Activated CD4-positive, alpha-beta T cell treated with anti-CD3 and anti-CD28 coated beads for 4 hours (primary cell): ENCODE measurements around the gene TK2.

ENCODE experiments used
- DNase-seq, 2 donors: peaks; one replicate each; pipeline ENCODE4 v3.0.0-alpha.2; 2020

TK2 gene

DNA sequence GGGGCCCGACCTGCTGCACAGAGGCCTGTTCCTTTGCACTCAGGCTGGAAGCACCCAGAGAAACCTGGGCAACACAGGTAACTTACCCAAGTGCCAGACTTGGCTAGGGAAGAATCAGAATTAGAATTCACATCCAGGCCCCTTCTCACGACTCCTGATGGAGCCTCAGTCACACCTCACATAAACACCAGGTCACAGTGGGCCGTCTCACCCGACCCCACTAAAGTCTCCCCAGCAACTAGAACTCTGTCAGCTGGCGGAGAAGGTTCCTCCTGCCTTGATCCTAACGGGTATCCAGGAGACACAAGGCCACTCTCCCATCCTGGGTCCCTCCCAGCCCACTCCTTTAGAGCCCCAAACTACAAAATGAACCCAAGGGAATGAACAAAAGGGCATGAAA is 6.4 kb downstream of the TK2 start:
- DNase-seq, result no peak

DNA sequence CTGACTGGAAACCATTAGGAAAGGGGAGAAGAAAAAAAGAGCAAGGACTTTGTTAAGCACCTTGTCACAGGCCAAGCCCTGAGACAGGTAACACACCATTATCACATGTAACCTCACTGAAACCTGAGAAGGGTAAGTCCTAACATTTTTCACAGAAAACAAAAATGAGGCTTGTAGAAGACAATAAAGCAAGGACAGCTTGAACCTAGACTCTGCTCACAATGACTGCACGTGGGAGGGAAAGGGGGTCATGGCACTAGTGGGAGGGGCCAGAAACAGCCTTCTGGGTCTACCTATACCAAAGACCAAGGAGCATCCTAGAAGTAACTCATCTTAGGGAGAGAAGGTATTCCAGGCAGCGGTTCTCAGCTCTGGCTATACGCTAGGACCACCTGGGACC is 7.5 kb downstream of the TK2 start:
- no peak for DNase-seq

DNA sequence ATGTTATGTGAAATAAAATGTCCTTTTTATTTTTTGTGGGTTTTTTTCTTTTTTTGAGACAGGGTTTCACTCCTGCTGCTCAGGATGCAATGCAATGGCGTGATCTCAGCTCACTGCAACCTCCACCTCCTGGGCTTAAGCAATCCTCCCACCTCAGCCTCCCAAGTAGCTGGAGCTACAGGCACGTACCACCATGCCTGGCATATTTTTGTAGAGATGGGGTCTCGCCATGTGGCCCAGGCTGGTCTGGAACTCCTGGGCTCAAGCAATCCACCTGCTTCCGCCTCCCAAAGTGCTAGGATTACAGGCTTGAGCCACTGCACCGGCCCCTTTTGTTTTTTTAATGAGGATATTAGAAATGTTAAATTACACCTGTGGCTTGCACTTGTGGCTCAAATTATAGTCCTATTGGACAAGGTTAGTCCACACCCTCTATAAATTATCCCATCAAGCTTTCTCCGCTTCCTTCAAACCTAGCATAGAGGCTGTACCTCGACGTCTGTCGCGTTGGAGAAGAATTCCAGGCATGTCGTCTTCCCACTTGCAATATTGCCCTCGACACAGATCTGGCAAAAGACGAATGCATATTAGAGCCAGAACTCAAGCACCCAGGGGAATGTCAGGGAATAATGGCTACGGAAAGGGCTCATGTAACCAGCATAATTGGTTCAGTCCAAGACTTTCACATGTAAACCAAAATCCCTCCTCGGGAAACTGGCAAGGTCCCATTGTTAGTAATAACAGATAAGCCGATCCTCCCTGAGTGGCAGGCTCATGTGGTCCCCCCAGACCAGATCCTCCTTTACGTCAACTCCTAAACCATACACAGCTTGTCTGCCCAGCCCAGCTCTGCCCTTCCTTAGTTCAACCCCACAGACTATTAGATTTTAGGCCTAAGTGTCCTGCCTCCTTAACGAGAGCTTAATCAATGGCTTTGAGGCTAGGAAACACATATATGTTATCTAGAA is 8.2 kb downstream of the TK2 start:
- no peak for DNase-seq

DNA sequence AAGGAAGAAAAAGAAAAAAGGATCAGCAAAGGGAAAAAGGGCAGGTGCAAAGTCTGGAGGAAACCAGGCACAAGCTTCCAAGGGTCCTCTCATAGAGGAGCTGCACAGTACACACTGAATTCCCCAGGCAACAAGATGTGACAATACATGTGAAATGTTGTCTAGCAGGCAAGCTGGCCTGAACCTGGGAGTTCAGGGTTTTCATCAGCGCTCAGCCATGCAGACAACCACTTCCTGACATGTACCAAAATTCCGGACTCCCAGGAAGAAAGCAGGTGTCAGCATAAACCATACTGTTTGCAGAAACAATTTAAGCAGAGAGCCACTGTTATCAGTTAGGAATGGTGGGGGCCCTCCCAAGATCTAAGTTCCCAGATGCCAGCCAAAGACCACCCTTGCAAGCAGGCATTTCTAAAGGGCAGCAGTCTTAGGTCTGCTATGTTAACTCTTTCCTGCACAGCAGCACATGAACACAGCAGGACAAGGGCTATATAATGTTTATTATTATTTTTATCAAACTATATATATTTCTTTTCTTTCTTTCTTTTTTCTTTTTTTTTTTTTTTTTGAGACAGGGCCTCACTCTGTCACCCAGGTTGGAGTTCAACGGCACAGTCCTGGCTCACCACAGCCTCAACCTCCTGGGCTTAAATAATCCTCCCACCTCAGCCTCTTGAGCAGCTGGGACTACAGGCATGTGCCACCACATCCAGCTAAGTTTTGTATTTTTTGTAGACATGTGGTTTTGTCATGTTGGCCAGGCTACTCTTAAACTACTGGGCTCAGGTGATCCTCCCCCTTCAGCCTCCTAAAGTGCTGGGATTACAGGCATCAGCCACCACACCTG is 10.1 kb downstream of the TK2 start:
- no peak for DNase-seq

DNA sequence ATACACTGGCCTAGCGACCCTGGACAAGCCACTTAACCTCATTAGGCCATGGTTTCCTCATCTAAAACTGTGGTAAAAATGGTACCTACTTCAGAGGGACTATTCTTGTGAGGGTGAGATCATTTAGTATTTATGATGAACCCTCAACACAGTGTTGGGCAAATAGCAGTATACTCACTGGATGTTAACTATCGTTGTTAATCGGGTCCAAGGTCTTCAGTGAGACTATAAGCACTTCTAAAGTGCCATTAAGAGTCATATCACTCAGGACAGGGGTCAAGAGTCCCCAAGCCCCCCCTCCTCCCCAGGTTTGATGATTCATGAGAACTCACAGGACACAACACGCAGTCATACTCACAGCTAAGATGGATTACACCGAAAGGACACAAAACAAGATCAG is 11.0 kb downstream of the TK2 start:
- no peak for DNase-seq

DNA sequence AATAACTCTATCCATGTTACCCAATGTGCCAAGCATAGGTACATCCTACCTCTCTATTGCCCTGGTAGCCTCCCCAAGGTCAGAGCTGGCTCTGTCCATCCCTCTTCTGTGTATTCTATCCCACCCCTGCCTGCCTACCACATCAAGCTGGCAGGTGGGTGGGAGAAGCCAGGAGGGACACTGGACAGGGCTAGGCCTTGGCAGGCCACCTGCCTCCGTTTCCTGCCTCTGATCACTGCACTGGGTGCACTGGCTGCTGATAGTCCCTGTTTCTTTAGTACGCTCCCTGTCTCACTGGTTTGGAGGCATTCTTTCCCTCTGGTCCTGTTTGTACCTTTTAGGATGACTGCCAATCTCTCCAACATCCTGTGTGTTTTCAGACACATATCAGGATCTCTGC is 12.7 kb downstream of the TK2 start:
- no peak for DNase-seq

DNA sequence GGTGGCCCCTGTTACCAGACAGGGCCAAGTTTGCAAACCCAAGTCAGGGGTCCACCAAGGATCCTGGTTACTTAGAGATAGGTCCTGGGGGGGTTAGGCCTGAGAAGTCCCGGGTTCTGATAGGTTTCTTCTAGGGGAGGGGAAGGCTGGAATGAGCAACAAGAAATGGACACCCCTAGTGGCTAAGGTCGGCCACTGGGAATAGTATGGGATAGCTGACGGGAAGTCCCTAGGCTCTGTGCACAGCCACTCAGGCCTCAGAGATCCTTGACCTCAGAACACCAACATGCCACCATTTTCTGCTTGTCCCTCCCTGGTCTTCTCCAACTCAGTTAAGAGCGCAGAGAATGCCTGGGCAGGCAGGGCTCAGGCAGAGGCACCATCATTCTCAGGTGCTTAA is 13.4 kb downstream of the TK2 start:
- no peak for DNase-seq

DNA sequence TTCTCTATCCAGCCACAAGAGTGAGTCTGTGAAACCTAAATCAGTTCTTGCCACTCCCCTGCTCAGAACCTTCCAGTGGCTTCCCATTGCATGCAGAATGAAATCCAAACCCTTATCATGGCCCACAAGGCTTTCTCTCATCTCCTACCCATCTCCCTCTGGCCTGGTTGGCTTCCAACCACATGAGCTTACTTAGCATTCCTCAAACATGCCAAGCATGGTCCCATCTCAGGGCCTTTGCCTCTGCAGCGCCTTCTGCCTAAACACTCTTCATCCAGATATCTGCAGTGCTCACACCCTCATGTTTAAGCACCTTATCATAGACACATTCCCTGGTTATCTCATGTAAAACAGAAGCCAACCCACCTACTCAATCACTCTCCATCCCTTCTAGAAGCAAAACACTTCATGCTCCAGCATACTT is 15.5 kb downstream of the TK2 start:
- DNase-seq, result no peak

DNA sequence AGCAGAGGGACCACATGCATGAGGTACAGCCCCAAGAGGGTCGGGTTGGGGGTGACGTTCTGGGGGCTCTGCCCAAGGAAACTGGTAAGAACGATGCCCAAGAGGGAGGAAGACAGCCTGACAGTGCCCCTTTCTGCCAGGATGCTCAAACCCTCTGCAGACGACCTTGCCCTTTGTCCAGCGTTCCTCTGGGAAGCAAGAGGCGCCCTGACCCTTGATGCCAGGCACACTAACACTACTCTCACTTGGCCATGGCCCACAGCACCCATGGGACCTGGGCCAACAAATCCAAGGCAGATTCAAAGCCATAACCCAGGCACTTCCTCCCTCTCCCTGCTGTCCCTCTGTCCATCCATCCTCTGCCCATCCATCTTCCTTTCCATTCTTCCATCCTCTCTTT is 20.4 kb downstream of the TK2 start:
- no peak for DNase-seq

DNA sequence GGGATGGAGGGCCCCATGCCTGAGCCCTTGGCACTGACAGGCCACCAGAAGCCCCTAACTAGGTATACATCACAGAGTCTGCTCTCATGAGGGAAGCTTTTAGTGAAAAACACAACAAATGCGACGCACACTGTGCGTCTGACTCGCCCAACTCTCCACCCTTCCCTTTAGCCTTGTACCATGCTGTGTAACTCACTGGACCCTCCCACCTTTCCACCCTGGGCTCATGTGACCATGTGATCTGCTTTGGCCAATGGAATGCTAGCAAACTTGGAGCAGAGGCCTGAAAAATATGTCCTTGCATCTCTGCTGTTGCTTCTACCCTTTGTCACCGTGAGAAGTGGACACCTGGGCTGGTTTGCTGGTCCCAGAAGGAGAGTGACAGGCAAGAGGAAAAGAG is 21.6 kb downstream of the TK2 start:
- DNase-seq, result no peak

DNA sequence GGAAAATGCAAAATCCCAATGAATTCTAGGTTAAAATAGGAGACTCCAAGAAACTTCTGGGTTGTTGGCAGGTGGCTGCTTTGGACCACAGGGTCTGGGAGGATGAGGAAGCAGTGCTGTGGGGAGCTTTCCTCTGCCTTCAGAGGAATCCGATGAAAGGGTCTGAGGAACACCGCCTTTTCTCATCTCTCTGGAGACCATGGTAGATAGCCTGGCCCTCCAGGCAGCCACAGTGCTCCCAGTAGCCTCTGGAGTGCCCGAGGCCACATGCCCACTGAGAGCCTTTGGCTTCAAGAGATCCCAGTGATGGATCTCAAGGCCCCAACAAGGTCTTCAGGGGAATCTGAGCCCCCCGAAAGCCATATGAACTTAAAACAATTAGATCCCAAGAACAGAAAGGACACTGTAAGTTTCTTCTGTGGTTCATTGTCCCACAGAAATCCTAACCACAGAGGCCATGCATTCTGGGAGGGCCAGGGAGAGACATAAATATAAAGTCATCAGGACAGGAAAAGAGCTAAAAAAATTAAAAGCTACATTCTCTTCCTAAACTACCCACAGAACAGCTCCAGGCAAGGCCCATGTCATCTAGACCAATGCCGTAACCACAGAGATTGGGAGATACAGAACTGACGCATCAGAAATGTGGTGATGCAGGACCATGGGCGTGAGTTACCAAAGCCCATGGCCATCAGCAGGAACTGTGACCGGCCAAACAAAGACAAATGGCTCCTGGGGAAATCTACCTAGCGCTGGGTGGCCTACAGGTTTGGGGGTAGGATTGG is 24.3 kb downstream of the TK2 start:
- no peak for DNase-seq

DNA sequence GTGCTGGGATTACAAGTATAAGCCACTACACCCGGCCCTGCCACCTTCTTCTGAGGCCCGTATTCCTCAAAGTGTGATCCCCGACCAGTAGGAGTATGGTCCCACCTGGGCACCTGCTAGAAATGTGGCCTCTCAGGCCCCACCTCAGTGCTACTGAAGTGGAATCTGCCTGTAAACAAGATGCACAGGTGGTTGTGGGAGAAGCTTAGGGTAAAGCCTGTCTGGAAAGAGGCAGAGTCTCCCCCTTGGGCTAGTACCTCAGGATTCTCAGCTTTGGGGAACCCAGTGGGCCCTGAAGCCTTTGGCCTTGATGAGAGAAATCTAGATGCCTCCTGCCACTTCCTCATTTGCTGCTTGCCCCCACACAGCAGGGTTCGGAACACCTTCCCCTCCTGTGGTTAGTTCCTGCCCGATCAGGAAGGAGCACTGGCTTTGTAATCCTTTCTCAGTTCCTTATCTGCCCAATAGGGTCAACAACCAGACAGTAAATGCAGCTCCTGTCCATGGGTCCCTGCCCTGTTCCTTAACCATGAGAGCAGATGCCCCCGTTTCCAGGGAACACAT is 25.2 kb downstream of the TK2 start:
- DNase-seq, result no peak

DNA sequence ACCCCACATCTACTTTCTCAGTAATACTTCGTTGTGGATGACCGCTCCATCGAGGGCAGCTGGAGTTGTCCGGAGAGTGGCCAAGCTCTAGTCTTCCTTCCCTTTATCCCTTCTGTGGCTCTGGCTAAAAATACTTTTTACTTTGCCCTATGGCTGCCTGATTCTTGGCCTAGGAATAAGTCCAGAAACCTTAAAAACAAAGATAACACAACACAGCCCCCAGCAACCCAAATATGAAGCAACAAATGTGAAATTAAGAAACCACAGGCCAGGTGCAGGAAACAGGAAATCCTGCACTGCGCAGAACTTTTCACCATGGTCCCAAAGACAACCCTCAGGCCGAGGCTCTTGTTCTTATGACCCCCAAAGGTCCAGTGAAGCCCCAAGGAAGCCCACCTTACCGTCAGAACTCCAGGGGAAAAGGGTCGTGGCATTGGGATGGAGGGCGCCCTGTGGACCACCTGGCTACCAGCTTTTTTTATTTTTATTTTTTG is 26.0 kb downstream of the TK2 start:
- DNase-seq, result no peak

DNA sequence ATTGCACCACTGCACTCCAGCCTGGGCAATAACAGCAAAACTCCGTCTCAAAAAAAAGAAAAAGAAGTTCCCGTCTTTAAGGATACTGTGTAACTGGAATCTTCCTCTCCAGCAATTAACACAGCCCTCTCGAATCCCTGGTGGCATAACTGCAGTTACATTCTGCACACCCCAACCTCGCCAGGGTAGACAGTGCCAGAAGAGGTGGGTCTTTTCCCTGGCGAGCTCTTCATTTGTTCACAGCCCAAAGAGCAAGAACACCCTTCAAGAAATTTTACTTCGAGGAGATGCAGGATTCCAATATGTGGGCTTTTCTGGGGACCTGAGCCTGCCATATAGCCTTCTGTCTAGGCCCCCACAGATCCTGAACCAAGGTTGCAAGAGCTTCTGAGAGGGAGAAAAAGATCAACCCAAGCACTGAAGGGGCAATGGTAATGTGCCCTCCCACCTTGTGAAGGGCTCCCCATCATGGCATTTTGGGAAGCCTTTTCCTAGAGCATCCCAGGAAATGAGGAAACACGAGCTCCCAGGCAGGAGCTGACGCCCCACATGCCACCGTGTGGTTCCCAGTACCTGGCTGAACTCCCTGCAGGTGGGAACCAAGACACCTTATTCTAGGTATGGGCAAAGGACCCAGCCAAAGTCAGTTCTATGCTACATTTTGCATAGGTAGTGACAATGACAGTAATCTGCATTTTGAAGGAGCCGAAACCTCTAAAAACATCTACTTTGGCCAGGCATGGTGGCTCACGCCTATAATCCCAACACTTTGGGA is 26.9 kb downstream of the TK2 start:
- DNase-seq, result no peak

DNA sequence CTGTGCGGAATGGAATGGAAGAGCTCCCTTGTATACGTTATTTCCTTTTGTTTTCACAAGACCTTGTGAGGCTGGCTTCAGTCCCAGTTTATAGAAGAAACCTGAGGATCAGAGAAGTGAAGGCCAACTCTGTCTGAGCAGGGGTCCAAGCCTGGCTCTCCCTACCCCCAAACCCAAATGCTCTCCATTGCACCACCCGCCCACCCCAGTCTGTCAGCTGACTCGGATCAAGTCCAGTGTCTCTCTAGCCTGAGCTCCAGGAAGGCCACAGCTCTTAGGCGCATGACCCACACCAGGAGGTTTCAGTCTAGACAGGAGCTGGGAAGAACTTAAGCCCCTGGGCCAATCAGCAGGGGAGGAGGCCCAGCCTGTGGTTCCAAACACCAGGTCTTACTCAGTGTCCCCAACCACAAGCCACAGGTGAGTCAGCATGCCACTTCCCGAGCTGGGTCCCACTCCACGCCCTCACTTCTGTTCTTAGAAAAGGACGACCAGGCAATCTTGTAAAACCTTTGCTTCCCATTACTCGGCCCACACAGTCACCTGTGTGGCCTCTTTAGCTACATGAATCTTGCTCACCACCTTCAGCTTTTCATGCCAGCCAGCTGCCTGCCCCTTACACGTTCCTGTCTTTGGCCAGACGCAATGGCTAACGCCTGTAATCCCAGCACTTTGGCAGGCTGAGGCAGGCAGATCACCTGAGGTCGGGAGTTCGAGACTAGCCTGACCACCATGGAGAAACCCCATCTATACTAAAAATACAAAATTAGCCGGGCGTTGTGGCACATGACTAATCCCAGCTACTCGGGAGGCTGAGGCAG is 27.8 kb downstream of the TK2 start:
- peak; percentile 92 to 93 for DNase-seq

DNA sequence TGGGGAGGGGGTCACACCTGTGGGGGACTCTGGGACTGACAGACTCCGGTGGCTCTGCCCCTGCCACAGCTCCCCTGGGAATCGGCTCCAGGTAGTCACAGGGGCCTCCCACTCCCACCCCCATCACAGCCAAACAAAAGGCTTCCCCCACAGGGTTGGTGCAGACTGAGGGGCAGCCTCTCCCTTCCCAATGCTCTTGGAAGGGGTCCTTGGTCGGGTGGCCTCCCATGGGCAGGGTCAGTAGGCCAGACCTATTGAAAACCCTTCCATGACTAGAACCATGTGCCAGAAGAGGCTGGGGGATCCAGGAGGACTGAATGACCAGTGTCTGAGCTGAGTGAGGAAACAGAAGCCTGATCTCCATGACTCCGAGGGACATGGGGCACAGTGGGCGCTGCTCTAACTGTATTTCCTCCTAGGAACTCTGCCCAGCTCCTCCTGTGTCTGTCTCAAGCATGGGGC is 28.6 kb downstream of the TK2 start:
- no peak for DNase-seq

DNA sequence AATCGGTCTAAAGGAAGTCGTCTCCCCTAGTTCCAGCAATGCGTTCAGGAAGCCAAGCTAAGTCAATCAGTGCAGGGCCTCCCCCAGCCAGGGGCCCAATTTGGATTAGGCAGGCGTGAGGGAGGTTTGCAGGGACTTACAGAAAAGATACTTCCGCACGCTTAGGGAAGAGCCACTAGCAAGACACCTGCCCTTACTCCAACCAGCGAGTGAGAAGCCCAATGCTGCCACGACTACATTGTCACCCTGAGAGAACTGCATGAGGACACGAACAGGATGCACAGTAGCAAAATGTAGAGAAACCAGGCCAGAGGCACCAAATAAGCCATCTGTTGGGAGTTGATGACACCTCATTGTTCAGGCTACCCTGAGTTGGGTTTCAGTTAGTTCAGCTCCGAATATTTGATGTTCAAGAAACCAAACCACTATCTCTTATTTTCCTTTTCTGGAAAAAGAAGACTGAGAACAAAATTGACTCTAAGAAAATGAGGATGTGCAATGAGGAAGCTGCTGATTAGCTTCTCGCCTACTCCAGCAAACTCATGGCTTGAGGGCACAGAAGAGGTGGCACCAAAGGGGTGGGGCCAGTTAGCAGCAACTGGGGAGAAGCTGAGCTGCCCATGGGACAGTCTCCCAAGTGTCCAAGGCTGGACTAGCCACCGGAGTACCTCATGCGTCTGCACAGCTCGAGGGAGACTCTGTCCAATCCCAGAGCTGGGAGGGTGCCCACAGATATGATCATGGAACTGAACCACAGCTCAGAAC is 29.3 kb downstream of the TK2 start:
- no peak for DNase-seq

DNA sequence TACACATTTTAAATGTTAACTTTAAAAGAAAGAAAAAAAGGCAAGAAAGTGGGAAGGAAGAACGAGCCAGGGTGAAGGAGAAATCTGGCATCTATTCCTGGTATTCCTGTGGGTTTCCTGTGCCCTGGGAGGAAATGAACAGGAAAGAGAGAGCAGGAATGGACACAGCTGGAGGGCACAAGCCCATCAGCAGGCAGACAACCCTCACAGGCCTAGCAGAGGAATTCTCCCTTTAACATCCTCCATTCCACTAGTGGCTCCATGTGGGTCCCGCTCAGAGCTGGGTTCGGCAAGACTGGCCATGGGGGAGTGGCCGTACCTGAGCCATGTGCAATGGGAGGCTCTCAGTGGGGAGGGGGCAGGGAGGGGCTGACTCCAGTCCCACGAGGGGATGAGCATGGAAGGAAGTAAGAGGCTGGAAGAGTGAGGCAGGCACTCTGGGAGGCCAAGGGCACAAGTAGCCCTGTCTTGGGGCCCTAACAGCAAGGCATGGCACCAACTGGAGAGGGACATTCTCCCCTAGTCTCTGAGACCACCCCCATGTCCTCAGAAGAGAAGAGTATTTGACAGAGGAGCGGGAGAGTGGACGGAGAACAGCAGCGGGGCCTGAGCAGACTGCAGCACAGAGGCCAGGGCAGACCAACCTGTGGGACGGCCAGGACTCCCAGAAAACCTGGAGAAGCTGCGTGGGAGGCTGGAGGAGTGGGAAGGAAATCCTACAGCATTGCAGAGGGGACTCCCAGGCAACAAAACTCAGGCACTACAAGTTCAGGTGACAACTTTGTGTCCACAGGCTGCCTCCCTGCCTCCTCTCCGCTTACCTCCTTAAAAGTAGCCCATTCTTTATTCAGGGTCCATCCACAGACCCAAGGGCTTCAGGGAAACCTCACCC is 30.2 kb downstream of the TK2 start:
- DNase-seq, result no peak
